PC-3 (cell line): ENCODE measurements around the gene THBS2. TPM values are rescaled to one million over a fixed set of nuclear protein-coding genes. Genes with fewer than 3 reads are reported as not detected.

ENCODE experiments used
- ATAC-seq: fragments of 200-7000 bp; cut with Tn5 transposase; 2 replicates; pipeline ENCODE4 v1.9.1; 2020; ENCODE audit warnings: mild to moderate bottlenecking, moderate library complexity
- BruUV-seq: library from RNA; stranded (reverse); fragments of 400-500 nt; replicated peaks from 2 replicates; lab custom pipeline; 2021; lab: Mats Ljungman, UMichigan
- CTCF ChIA-PET: fragments of 300-600 bp; sonication (Branson Sonifier 250); formaldehyde crosslinking; loops from one replicate; lab custom pipeline; 2022; ENCODE audit warnings: antibody characterized with exemption; lab: Charles Lee
- POLR2A ChIA-PET: fragments of 300-600 bp; sonication (Branson Sonifier 250); formaldehyde crosslinking; loops from one replicate; lab custom pipeline; 2022; ENCODE audit warnings: antibody characterized with exemption; ENCODE audit not compliant: unreplicated experiment; lab: Charles Lee
- DNase-seq: peaks from one replicate; pipeline ENCODE4 v3.0.0-alpha.2; 2015
- H2AFZ ChIP-seq: fragments of 300-600 bp; sonication (generic); 2 replicates; pipeline ENCODE4 v1.6.0; 2016; ENCODE audit warnings: antibody characterized with exemption, low read length
- H3F3A ChIP-seq: fragments of 300-600 bp; sonication (generic); one replicate; pipeline ENCODE4 v1.6.0; 2017; ENCODE audit warnings: antibody characterized with exemption, low read length, control low read depth, mild to moderate bottlenecking; ENCODE audit not compliant: unreplicated experiment
- H3K27ac ChIP-seq: fragments of 300-600 bp; sonication (generic); 2 replicates; pipeline ENCODE4 v1.5.1; 2016; ENCODE audit warnings: mild to moderate bottlenecking, low read length
- H3K27me3 ChIP-seq: fragments of 300-600 bp; sonication (generic); 2 replicates; pipeline ENCODE4 v1.6.1; 2016; ENCODE audit warnings: low read length, mixed read lengths
- H3K36me3 ChIP-seq: fragments of 300-600 bp; sonication (generic); 2 replicates; pipeline ENCODE4 v1.6.1; 2016; ENCODE audit warnings: low read depth, mixed run types, low read length, mixed read lengths
- H3K4me1 ChIP-seq: fragments of 300-600 bp; sonication (generic); 2 replicates; pipeline ENCODE4 v1.5.1; 2016; ENCODE audit warnings: low read length; ENCODE audit not compliant: insufficient read depth
- H3K4me2 ChIP-seq: fragments of 300-600 bp; sonication (generic); 2 replicates; pipeline ENCODE4 v1.6.0; 2016; ENCODE audit warnings: low read length
- H3K4me3 ChIP-seq: fragments of 300-600 bp; sonication (generic); 2 replicates; pipeline ENCODE4 v1.5.1; 2016; ENCODE audit warnings: mild to moderate bottlenecking, low read length, mixed read lengths
- H3K79me2 ChIP-seq: fragments of 300-600 bp; sonication (generic); 2 replicates; pipeline ENCODE4 v1.6.1; 2017; ENCODE audit warnings: low read length, mixed read lengths
- H3K9ac ChIP-seq: fragments of 300-600 bp; sonication (generic); 2 replicates; pipeline ENCODE4 v1.6.0; 2016; ENCODE audit warnings: mild to moderate bottlenecking, low read length
- H3K9me2 ChIP-seq: fragments of 300-600 bp; sonication (generic); replicated peaks from 2 replicates; pipeline ENCODE4 v1.6.1; 2016; ENCODE audit warnings: mixed run types, low read length, mixed read lengths
- H3K9me3 ChIP-seq: fragments of 300-600 bp; sonication (generic); 2 replicates; pipeline ENCODE4 v1.6.1; 2016; ENCODE audit warnings: low read length, mixed read lengths
- H4K20me1 ChIP-seq: fragments of 300-600 bp; sonication (generic); 2 replicates; pipeline ENCODE4 v1.6.1; 2016; ENCODE audit warnings: low read length, mixed read lengths
- CTCF ChIP-seq: fragments of 300-600 bp; sonication (generic); conservative IDR thresholded peaks from 2 replicates; pipeline ENCODE4 v1.5.1; 2017; ENCODE audit warnings: antibody characterized with exemption, low read depth, mild to moderate bottlenecking, low read length
- EZH2 ChIP-seq: fragments of 300-600 bp; sonication (generic); IDR thresholded peaks from one replicate; pipeline ENCODE4 v1.6.1; 2017; ENCODE audit warnings: antibody characterized with exemption, mild to moderate bottlenecking, low read length; ENCODE audit not compliant: unreplicated experiment
- EZH2phosphoT487 ChIP-seq: fragments of 300-600 bp; sonication (generic); IDR thresholded peaks from 2 replicates; pipeline ENCODE4 v1.6.1; 2018; ENCODE audit warnings: mild to moderate bottlenecking, antibody characterized with exemption, low read length, borderline replicate concordance
- intact Hi-C: fragments of 100-400 bp; cut with micrococcal nuclease; formaldehyde crosslinking; loops from 2 replicates; pipeline ENCODE4 v1.9.0; 2023
- total RNA-seq: library from RNA; depleted of rRNA; stranded (reverse); fragments of >200 nt; gene quantifications from 2 replicates; pipeline ENCODE4 v1.2.3, GENCODE V29; 2014

Gene THBS2
- total RNA-seq, 1 experiment from 2014 or later, result not detected

GRCh38 chr6:169238766-169239165 is 14.9 kb downstream of the THBS2 start:
- CTCF ChIA-PET, result no interaction called here
- H3K9ac ChIP-seq, result no peak overlapping the region
- DNase-seq (no peak), ATAC-seq (no peak)
- intact Hi-C loops, result no loop called here
- H3K79me2 ChIP-seq, result no peaks in the 10 kb centered on the region
- no peak overlapping the region for H3K4me2 ChIP-seq
- no TSS peak for BruUV-seq
- no peaks in the 10 kb centered on the region for H3K9me3 ChIP-seq
- no peaks in the 10 kb centered on the region for H4K20me1 ChIP-seq
- no peak overlapping the region for H3K4me3 ChIP-seq
- H3K9me2 ChIP-seq, result no peaks in the 10 kb centered on the region
- no peaks in the 10 kb centered on the region for H3F3A ChIP-seq
- no peaks in the 10 kb centered on the region for H3K36me3 ChIP-seq
- H2AFZ ChIP-seq, result no peak overlapping the region
- no peaks in the 10 kb centered on the region for H3K27me3 ChIP-seq
- POLR2A ChIA-PET, result no interaction called here
- TF ChIP-seq EZH2 (no peak), CTCF (no peak), EZH2phosphoT487 (no peak)
- no peak overlapping the region for H3K27ac ChIP-seq
- peaks cover 6% of the 10 kb centered on the region; the same call in 1 of the 2 replicates for H3K4me1 ChIP-seq

GRCh38 chr6:169237496-169238134 is 16.0 kb downstream of the THBS2 start:
- H3K36me3 ChIP-seq, result no peaks in the 10 kb centered on the region

More at GRCh38 chr6:169237496-169238134, 16.0 kb downstream of the THBS2 start:
- Histone ChIP-seq H3K9me2 (no peaks in the 10 kb centered on the region), H3K27me3 (no peaks in the 10 kb centered on the region), H3K9me3 (no peaks in the 10 kb centered on the region), H3K4me2 (no peak overlapping the region), H3K4me3 (no peak overlapping the region), H3F3A (no peaks in the 10 kb centered on the region), H2AFZ (no peak overlapping the region), H3K9ac (no peak overlapping the region), H3K27ac (no peak overlapping the region), H3K79me2 (no peaks in the 10 kb centered on the region), H3K4me1 (peaks cover 6% of the 10 kb centered on the region; the same call in 1 of the 2 replicates), H4K20me1 (no peaks in the 10 kb centered on the region)
- intact Hi-C loops, result no loop called here
- no TSS peak for BruUV-seq
- ChIA-PET POLR2A (no interaction called here), CTCF (no interaction called here)
- TF ChIP-seq EZH2, result no peak
- TF ChIP-seq CTCF, result no peak
- TF ChIP-seq EZH2phosphoT487, result no peak
- no peak for ATAC-seq
- DNase-seq, result no peak
